ENCODE data around the gene SRSF2.
"Not testable (repeated sequence)": the region's sequence is repeated elsewhere in the genome, so short reads cannot be mapped to it uniquely, and the experiment has no call there.

SRSF2 gene

GRCh38 chr17:76700617-76701470 is 36.3 kb downstream of the SRSF2 start:
- DNase-seq (ENCODE audit: low spot score) = no peak

- DNase-seq (ENCODE audit: low spot score) = no peak
Measured at GRCh38 chr17:76700270-76700616, 36.9 kb downstream of the SRSF2 start.

DNA sequence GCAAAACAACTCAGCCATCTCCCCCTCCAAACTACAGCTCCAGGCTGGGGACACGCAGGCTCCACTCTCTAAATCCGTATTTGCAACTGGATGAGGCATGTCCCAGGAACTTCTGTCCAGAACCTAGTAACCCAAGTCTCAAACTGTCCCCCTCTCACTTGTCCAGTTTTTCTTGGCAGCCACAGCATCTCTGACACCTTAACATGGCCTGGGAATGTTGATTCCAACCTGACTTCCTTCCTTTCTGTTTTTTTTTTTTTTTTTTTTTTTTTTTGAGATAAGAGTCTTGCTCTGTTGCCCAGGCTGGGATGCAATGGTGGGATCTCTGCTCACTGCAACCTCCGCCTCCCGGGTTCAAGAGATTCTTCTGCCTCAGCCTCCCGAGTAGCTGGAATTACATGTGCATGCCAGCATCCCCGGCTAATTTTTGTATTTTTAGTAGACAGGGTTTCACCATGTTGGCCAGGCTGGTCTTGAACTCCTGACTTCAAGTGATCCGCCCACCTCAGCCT is 38.6 kb downstream of the SRSF2 start:
- not testable (repeated sequence) for DNase-seq (ENCODE audit: low spot score)

GRCh38 chr17:76697702-76698465 is 39.2 kb downstream of the SRSF2 start:
- DNase-seq (ENCODE audit: low spot score) = no peak

GRCh38 chr17:76696763-76697701 is 40.1 kb downstream of the SRSF2 start:
- DNase-seq (ENCODE audit: low spot score) = no peak

DNA sequence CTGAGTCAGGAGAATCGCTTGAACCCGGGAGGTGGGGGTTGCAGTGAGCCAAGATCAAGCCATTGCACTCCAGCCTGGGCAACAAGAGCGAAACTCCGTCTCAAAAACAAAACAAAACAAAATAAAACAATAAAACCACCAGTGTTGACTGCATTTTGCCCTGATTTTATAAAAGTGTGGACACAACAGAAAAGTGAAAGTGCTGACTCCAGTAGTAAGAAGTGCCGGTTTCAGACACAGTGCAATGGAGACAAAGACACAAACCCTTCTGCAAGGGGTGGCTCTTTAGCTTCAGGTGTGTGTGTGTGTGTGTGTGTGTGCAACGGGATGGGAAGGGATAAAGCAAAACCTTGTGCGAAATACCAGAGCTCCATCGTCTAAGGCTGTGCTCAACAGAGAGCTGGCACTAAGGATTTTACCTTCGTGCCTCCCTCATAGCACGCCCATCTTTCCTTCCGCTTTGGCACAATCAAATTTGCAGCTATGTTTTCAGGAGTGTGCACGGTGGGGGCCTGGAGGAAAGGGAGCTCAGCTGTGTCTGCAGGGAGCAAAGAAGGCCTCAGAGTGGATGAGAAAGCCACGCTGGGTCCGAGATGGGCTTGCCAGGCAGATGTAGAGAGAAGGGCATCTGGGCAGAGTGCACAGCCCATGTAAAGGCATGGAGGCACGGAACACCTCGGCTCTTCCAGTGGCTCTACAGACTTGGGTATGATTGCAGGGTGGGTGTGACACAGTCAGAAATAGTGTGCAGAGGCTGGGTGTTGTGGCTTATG is 41.9 kb downstream of the SRSF2 start:
- no peak for DNase-seq (ENCODE audit: low spot score)

DNA sequence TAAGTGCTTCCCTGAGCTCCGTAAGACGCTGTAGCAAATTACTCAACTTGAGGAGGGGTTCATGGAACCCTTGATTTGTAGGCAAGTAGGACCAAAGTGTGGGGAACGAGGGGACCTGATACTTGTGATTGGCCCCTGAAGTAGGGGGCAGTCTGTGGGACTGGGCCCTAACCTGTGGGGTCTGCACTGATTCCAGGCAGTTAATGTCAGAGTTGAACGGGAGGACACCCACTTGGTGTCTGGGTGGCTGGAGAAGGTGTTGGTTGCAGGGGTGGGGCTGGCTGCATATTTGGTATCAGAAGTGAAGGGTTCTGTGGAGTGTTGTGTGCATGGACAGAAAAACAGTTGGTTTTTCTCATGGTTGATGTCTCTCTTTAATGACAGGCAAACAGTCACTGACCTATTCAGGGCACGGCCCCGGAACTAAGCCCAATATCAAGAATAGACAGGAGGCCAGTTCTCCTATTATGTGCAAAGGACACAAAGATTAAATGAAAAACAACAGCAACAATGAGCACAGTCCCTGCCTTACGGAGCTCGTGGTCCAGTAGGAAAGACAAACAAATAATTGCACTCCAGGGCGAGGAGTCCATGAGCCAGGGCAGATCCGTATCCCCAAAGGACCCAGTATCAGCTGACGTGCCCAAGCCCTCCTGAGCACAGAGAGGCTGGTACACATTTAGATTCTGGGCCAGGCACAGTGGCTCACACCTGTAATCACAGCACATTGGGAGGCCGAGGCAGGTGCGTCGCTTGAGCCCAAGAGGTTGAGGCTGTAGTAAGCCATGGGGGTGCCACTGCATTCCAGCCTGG is 45.5 kb downstream of the SRSF2 start:
- DNase-seq (ENCODE audit: low spot score) = no peak

DNA sequence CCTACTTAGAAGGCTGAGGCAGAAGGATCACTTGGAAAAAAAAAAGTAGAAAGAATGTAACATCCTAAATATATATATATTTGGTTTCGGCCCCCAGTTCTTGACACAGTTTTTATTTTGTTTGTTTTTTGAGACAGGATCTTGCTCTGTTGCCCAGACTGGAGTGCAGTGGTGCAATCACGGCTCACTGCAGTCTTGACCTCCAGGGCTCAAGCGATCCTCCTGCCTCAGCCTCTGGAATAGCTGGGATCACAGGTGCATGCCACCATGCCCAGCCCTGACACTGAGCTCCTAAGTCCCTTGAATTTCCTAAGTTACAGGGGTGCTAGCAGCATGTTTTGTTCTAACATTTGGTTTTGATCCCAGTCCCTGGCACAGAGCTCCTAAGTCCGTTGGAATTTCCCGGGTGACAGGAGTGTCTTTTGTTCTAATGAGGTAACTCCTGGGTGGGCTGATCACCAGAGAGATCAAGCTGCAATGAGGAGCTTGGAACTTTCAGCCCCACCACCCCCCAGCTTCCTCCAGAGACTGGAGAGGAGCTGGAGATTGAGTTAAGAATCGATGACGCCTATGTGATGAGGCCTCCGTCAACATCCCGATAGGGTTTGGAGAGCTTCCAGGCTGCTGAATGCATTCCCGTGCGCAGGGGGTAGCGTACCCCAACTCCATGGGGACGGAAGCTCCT is 46.4 kb downstream of the SRSF2 start:
- DNase-seq (ENCODE audit: low spot score) = no peak

GRCh38 chr17:76689859-76690258 is 47.3 kb downstream of the SRSF2 start:
- no peak for DNase-seq (ENCODE audit: low spot score)

GRCh38 chr17:76688165-76688622 is 48.9 kb downstream of the SRSF2 start:
- DNase-seq (ENCODE audit: low spot score) = no peak

- DNase-seq (ENCODE audit: low spot score) = no peak
Measured at GRCh38 chr17:76687298-76688164, 49.6 kb downstream of the SRSF2 start.

- no peak for DNase-seq (ENCODE audit: low spot score)
Measured at GRCh38 chr17:76686538-76687297, 50.4 kb downstream of the SRSF2 start.

DNA sequence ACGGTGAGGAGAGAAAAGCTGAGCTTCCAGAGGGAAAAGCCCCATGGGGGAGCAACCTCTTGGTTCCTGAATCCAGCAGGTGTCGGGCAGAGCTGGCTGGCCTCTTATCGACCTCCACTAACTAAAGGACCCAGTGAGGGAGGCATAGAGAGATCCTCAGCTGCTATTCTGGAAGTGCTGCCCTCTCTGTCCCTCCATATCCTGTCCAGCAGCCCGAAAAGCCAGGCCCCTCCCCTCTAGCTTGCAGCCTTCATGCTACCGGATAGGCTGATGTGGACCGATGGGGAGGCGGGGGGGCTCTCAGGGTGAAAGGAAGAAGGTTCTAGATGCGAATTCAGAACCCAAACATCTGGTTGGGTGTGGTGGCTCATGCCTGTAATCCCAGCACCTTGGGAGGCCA is 51.3 kb downstream of the SRSF2 start:
- DNase-seq (ENCODE audit: low spot score) = no peak

DNA sequence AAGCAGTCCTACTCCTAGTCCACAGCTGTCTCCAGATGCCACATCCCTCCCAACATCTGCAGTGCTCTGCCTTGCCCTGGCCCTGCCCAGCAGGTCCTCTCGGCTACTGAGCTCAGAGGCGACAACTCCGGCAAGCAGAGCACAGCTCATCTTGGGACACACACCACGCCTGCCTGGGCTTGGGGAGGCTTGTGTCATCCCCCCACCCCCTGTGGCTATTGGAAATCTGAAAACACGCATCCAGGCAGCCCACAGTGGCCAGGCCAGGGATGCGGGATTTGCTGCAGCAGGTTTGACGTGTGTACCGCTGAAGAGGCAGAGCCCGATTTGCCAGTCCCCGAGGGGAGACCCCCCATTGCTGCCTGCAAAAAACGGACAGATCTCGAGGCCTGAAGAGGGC is 51.8 kb downstream of the SRSF2 start:
- DNase-seq (ENCODE audit: low spot score) = no peak

GRCh38 chr17:76684756-76685155 is 52.4 kb downstream of the SRSF2 start:
- no peak for DNase-seq (ENCODE audit: low spot score)

Measured in CD4-positive, alpha-beta T cell treated with Interleukin-6 at 100 ng/mL for 8 hours (primary cell).